ENCODE measurements around the gene C2orf42. TPM values are rescaled to one million over a fixed set of nuclear protein-coding genes. Genes with fewer than 3 reads are reported as not detected.

Gene C2orf42
- total and polyA plus RNA-seq, 2 of the 4 experiments (the other 2 are of a cell fraction): 7.5 to 31.5 TPM

DNA sequence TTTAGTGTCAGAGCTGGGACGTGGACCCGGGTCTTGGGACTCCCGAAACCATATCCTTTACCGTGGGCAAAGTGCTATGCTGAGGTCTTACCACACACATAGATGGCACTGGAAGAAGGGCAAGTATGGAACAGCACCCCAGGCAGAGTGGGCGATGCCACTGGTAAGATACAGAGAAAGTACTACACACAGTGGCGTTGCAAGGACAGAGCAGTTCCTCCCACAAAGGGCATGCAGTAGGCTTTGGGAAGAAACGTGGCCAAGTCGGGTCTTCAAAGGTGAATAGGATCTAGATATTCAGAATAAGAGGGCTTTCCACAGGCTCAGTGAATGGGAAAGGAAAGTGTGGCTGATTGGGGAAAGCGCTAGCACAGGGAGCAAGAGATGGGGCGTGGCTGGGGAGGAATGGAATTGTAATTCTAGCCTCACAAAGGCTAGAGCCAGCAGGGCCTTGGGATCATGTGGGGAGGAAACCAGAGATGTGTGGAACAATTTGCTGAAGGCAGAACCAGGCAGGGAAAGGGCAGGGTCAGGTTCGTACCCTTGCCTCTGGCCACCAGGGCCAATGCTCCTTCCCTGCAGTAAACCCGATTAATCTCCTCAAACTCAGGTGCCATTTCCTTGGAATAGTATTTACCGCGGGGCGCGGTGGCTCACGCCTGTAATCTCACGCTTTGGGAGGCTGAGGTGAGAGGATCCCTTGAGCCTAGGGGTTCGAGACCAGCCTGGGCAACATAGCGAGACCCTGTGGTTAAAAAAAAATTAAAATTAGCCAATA, 67.6 kb downstream of the C2orf42 start:
- no peaks in the 10 kb centered on the region for H3K36me3 ChIP-seq (ENCODE audit: control insufficient read depth, insufficient read depth, low read length)
- peak; percentile 52 for ATAC-seq (ENCODE audit: low read depth)
- ChIA-PET POLR2A (ENCODE audit: unreplicated experiment) (no interaction called here), CTCF (interaction anchor here (1.6 kb wide), 1 partner anchor 82 kb away, joined by 6 read pairs; no protein-coding TSS in a partner anchor)
- peaks cover 0 to 3% of the 10 kb centered on the region in 2 experiments; a peak in 1 of 4 replicates for H3K79me1 ChIP-seq (ENCODE audit: low read depth in 1 of 2, low read length in 2 of 2)
- dilution Hi-C loops (cut with HindIII; ENCODE audit: low sequenced_read_pairs, unreplicated experiment) (no loop called here), in situ Hi-C loops (cut with MboI; ENCODE audit: low sequenced_read_pairs) (no loop called here), intact Hi-C loops (cut with micrococcal nuclease) (no loop called here)
- peak overlapping the region; percentile 60; the same call in 1 of the 2 replicates for H3K23ac ChIP-seq (ENCODE audit: low read depth, low read length)
- peak overlapping the region; percentile 51 for H3K14ac ChIP-seq (replicated peaks; ENCODE audit: low read depth, low read length)
- no peaks in the 10 kb centered on the region for H3K27me3 ChIP-seq (ENCODE audit: control insufficient read depth, insufficient read depth, low read length)
- H2AK5ac ChIP-seq (ENCODE audit: low read depth, low read length): peak overlapping the region; percentile 94
- H2AK9ac ChIP-seq (replicated peaks; ENCODE audit: low read depth, low read length, poor library complexity): peak overlapping the region; percentile 91
- BruUV-seq (replicated peaks): no TSS peak
- H3K9me3 ChIP-seq (ENCODE audit: control insufficient read depth, insufficient read depth, low read length): no peaks in the 10 kb centered on the region
- peak overlapping the region; percentile 40 for H4K5ac ChIP-seq (ENCODE audit: low read depth, low read length)
- peak overlapping the region; percentile 63; the same call in 1 of the 2 replicates for H3K18ac ChIP-seq (ENCODE audit: low read depth, low read length)
- peak overlapping the region; percentile 64 for H2BK20ac ChIP-seq (ENCODE audit: low read depth, low read length)
- peak overlapping the region; percentile 99 for H3K27ac ChIP-seq (ENCODE audit: insufficient read depth, low read length)
- peak overlapping the region; percentile 79; the same call in 2 of the 3 replicates for H2BK15ac ChIP-seq (ENCODE audit: low read depth, low read length)
- no peak overlapping the region for H3K4me3 ChIP-seq (ENCODE audit: insufficient read depth, low read depth, low read length)
- peaks cover 13% of the 10 kb centered on the region for H3K9me1 ChIP-seq (ENCODE audit: insufficient read depth, low read length)
- H3K9ac ChIP-seq (ENCODE audit: low read depth, low read length): no peak overlapping the region
- H4K8ac ChIP-seq (ENCODE audit: low read depth in 2 of 2, low read length in 2 of 2): peak overlapping the region; percentile 98 to 100
- no peak overlapping the region for H3K56ac ChIP-seq (ENCODE audit: extremely low read depth, insufficient read depth, low read length)
- WGBS, 2 experiments (ENCODE audit: extremely low coverage in 2 of 2, insufficient read length in 1 of 2): 59% methylated on average over 12 of the region's 20 CpGs; no CpG with 5 or more reads in 1 of the 2 experiments
- DNase-seq: peak; percentile 50
- H2AFZ ChIP-seq (replicated peaks; ENCODE audit: low read length, poor library complexity): peak overlapping the region; percentile 88
- peaks cover 17% of the 10 kb centered on the region for H3K4me1 ChIP-seq (ENCODE audit: control insufficient read depth, insufficient read depth, low read length)
- peak overlapping the region; percentile 86 for H3K4ac ChIP-seq (ENCODE audit: low read depth, low read length)
- peak overlapping the region; percentile 93 for H4K91ac ChIP-seq (ENCODE audit: insufficient read depth, low read depth, low read length)
- no peaks in the 10 kb centered on the region for H4K20me1 ChIP-seq (ENCODE audit: insufficient read depth, low read length)
- H2BK5ac ChIP-seq (ENCODE audit: low read depth, low read length, poor library complexity, severe bottlenecking): peak overlapping the region; percentile 73
- peak overlapping the region; percentile 13; the same call in 1 of the 2 replicates for H3K4me2 ChIP-seq (ENCODE audit: low read depth, low read length)
- peak overlapping the region; percentile 55 for H2BK120ac ChIP-seq (ENCODE audit: low read depth, low read length)
- TF ChIP-seq CHD1 (IDR thresholded peaks at IDR 0.05; ENCODE audit: low read depth, low read length): no peak
- TF ChIP-seq MXI1 (IDR thresholded peaks at IDR 0.05; ENCODE audit: borderline replicate concordance, low read depth, low read length): no peak
- TF ChIP-seq USF2 (IDR thresholded peaks at IDR 0.05; ENCODE audit: low read depth, low read length): no peak
- no peak for TF ChIP-seq BHLHE40 (IDR thresholded peaks at IDR 0.05; ENCODE audit: low read depth, low read length)
- TF ChIP-seq SMC3 (IDR thresholded peaks at IDR 0.05; ENCODE audit: low read depth, low read length): no peak
- no peak for TF ChIP-seq MAZ (IDR thresholded peaks at IDR 0.05; ENCODE audit: borderline replicate concordance, low read depth, low read length)
- no peak for TF ChIP-seq MAFK (IDR thresholded peaks at IDR 0.05; ENCODE audit: low read depth, low read length)
- no peak for TF ChIP-seq NFE2L2 (IDR thresholded peaks at IDR 0.05; ENCODE audit: low read depth, low read length)
- no peak for TF ChIP-seq RAD21 (IDR thresholded peaks at IDR 0.05; ENCODE audit: low read length)
- no peak for TF ChIP-seq POLR2A (IDR thresholded peaks at IDR 0.05; ENCODE audit: low read depth, low read length)
- no peak for TF ChIP-seq CTCF (conservative IDR thresholded peaks at IDR 0.05; ENCODE audit: low read depth, low read length)
- no peak for TF ChIP-seq RCOR1 (IDR thresholded peaks at IDR 0.05; ENCODE audit: insufficient replicate concordance, low read length)
- no peak for TF ChIP-seq RFX5 (IDR thresholded peaks at IDR 0.05; ENCODE audit: low read depth, low read length)
- TF ChIP-seq FOS (IDR thresholded peaks at IDR 0.05; ENCODE audit: low read depth, low read length): no peak
